HFF-Myc (cell line): ENCODE measurements around the gene CD2.

Source experiments
- DNase-seq: peaks from one replicate; pipeline ENCODE4 v3.0.0-alpha.2; 2011; ENCODE audit warnings: low read depth; ENCODE audit errors: extremely low read depth
- H3K4me3 ChIP-seq: replicated peaks from 2 replicates; pipeline ENCODE4 v1.5.1; 2011; ENCODE audit warnings: low read depth, mild to moderate bottlenecking, control low read depth, low read length
- CTCF ChIP-seq: IDR thresholded peaks from 2 replicates; pipeline ENCODE4 v1.5.1; 2012; ENCODE audit warnings: mild to moderate bottlenecking, low read depth, low read length, control low read depth; ENCODE audit errors: missing control alignments

CD2 gene

GRCh38 chr1:116721451-116722007, 32.7 kb upstream of the CD2 start:
- DNase-seq, result no peak
- no peak for TF ChIP-seq CTCF
- H3K4me3 ChIP-seq, result no peak overlapping the region

- DNase-seq, result no peak
- H3K4me3 ChIP-seq, result no peak overlapping the region
- no peak for TF ChIP-seq CTCF
Measured at GRCh38 chr1:116722016-116722838, 32.0 kb upstream of the CD2 start.

- H3K4me3 ChIP-seq, result no peak overlapping the region
- peak; percentile 31 for DNase-seq
- TF ChIP-seq CTCF, result peak; percentile 74
Measured at GRCh38 chr1:116724765-116725375, 29.4 kb upstream of the CD2 start.

- TF ChIP-seq CTCF, result no peak
- DNase-seq, result no peak
Measured at GRCh38 chr1:116725798-116726197, 28.4 kb upstream of the CD2 start.

GRCh38 chr1:116726872-116727820, 27.1 kb upstream of the CD2 start:
- H3K4me3 ChIP-seq, result no peak overlapping the region
- no peak for DNase-seq
- no peak for TF ChIP-seq CTCF

More at GRCh38 chr1:116725798-116726197, 28.4 kb upstream of the CD2 start:
- no peak overlapping the region for H3K4me3 ChIP-seq

GRCh38 chr1:116731439-116731838, 22.8 kb upstream of the CD2 start:
- no peak for TF ChIP-seq CTCF
- H3K4me3 ChIP-seq, result no peak overlapping the region
- no peak for DNase-seq
